Lower leg skin (tissue), 3 donors: ENCODE results near the gene RPS15A.
"Not testable (repeated sequence)": the region's sequence is repeated elsewhere in the genome, so short reads cannot be mapped to it uniquely, and the experiment has no call there.

Experiments
- CTCF ChIP-seq, 3 donors: fragments of 450-650 bp; IDR thresholded peaks; one replicate each; pipeline ENCODE4 v1.5.1; 2016; ENCODE audit warnings: antibody characterized with exemption in 3 of 3, mild to moderate bottlenecking in 3 of 3, moderate library complexity in 2 of 3
- POLR2A ChIP-seq, 2 donors: fragments of 450-650 bp; IDR thresholded peaks; one replicate each; pipeline ENCODE4 v1.6.1; 2016 to 2017; ENCODE audit warnings: antibody characterized with exemption in 2 of 2, mild to moderate bottlenecking in 1 of 2, moderate library complexity in 1 of 2

DNA sequence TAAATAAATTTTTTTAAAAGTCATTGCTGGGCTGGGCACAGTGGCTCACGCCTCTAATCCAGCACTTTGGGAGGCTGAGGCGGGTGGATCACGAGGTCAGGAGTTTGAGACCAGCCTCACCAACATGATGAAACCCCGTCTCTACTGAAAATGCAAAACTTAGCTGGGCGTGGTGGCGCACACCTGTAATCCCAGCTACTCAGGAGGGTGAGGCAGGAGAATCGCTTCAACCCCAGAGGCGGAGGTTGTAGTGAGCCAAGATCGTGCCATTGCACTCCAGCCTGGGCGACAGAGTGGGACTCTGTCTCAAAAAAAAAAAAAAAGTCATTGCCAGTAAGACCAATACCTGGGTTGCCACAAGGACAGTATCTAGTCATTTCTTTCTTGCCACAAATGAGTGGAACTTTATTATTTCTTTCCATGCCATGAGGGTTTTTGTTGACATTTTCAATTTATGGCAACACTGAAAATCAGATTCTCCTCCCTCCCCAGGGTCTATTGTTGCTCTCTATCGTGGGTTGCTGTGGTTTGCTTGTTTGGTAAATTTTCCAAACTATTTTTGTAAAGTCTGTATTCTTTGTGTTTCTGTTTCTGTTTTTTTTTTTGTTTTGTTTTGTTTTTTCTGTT is 19.7 kb downstream of the RPS15A start:
- TF ChIP-seq POLR2A, CTCF (IDR thresholded peaks at IDR 0.05): not testable (repeated sequence)
